Heart right ventricle (tissue), 16 donors: ENCODE data around the gene BLCAP. TPM values are rescaled to one million over a fixed set of nuclear protein-coding genes. Genes with fewer than 3 reads are reported as not detected.

Source experiments
- ATAC-seq, 8 donors: fragments of 200-7000 bp; cut with Tn5 transposase; one replicate each; pipeline ENCODE4 v1.9.1; 2020; ENCODE audit warnings: mild to moderate bottlenecking in 8 of 8, moderate library complexity in 8 of 8, moderate number of reproducible peaks in 1 of 8
- DNase-seq, 2 donors: peaks; one replicate each; pipeline ENCODE4 v3.0.0-alpha.2; 2020
- H3K27ac ChIP-seq, 10 donors: fragments of 200-600 bp; sonication (generic) in 2 of 10; one replicate each; pipeline versions ENCODE4 v1.5.0 to v1.8.0; 2020 to 2022; ENCODE audit warnings: mild to moderate bottlenecking in 3 of 10
- H3K27me3 ChIP-seq, 7 donors: fragments of 200-600 bp; one replicate each; pipeline ENCODE4 v1.8.0; 2021 to 2022; ENCODE audit warnings: mild to moderate bottlenecking in 2 of 7
- H3K36me3 ChIP-seq, 9 donors: fragments of 200-600 bp; sonication (generic) in 1 of 9; one replicate each; pipeline versions ENCODE4 v1.5.0 to v1.8.0; 2020 to 2022; ENCODE audit warnings: mild to moderate bottlenecking in 2 of 9
- H3K4me1 ChIP-seq, 9 donors: fragments of 200-600 bp; sonication (generic) in 1 of 9; one replicate each; pipeline versions ENCODE4 v1.5.0 to v1.8.0; 2020 to 2022; ENCODE audit warnings: mild to moderate bottlenecking in 4 of 9
- H3K4me3 ChIP-seq, 10 donors: fragments of 200-600 bp; sonication (generic) in 2 of 10; one replicate each; pipeline versions ENCODE4 v1.5.0 to v1.8.0; 2020 to 2022; ENCODE audit warnings: mild to moderate bottlenecking in 7 of 10, moderate library complexity in 2 of 10
- H3K9me3 ChIP-seq, 11 donors: fragments of 200-600 bp in 10 of 11; sonication (generic) in 2 of 11; one replicate each; pipeline versions ENCODE4 v1.5.0 to v1.8.0; 2013 to 2022; ENCODE audit warnings: mild to moderate bottlenecking in 2 of 11, control low read depth in 1 of 11, moderate library complexity in 1 of 11
- CTCF ChIP-seq, 9 donors: fragments of 200-600 bp; sonication (generic) in 2 of 9; IDR thresholded peaks; one replicate each; pipeline versions ENCODE4 v1.5.0 to v1.8.0; 2021 to 2022; ENCODE audit warnings: antibody characterized with exemption in 9 of 9, mild to moderate bottlenecking in 5 of 9, moderate library complexity in 1 of 9
- WGBS, 2 donors: extraction: QIAGEN DNeasy Blood & Tissue Kit; methylation state at CpG; one replicate each; pipeline ENCODE4 v1.1.7; 2013; ENCODE audit warnings: inconsistent platforms in 1 of 2; 5-methylcytosine and 5-hydroxymethylcytosine counted together
- intact Hi-C, 10 donors: fragments of 100-400 bp; cut with DNase I; formaldehyde crosslinking; loops; one replicate each; pipeline versions ENCODE4 v1.11.1 to v1.14.2; 2022
- polyA plus RNA-seq, 2 donors: library from polyadenylated mRNA; stranded (reverse); fragments of 200-250 nt; gene quantifications; one replicate each; pipeline ENCODE4 v1.2.3, GENCODE V29; 2013
- total RNA-seq, 10 donors: library from RNA; stranded (reverse); fragmentation: NEBNext Ultra II Directional in 3 of 10; extraction: Animal tissue kit (Norgen Biotek cat#: 25700) in 3 of 10; gene quantifications; one replicate each; pipeline versions ENCODE4 v1.2.1 to v1.2.4, GENCODE V29; 2021 to 2023
- donor health status: Arrhythmogenic right ventricular cardiomyopathy.
- donor health status: ischemic (EF 13 %, LVEDD 7.1; RV severe dilation, severe dysfunction).
- donor health status: healthy with polysubstance abuse.
- donor health status: DM: no; HTN: yes; CAD: no.
- donor health status: DM: no; HTN: no; CAD: no.
- donor health status: ischemic (EF 25% LVEDD 6.9; RV normal size, moderate dysfunction).
- donor health status: ischemic (EF 25% LVEDD 5.7; RV mildly dilated, moderate dysfunction).
- donor health status: healthy.
- donor health status: DM: yes; HTN: yes; CAD: no.
- donor health status: Ischemic cardiomyopathy.
- donor health status: ischemic (EF 35%, LVEDD 5.7; RV mildly dilated, moderate dysfunction).
- donor health status: nonischemic (EF 11% LVEDD 7.7; RV severe dilation, severe dysfunction).
- donor health status: DM: yes; HTN: yes; CAD: no.
- donor health status: PGD.
- donor health status: ischemic (EF 29% LVEDD 5.4; RV normal size, mild dysfunction).
- donor health status: nonischemic (EF 23%, LVEDD 6.1; RV moderate dilation, normal function).

The BLCAP gene
- total and polyA plus RNA-seq, 12 donors: 66.1 to 106 (median 82.9) TPM

GRCh38 chr20:37537505-37537904, 9.8 kb upstream of the BLCAP start:
- intact Hi-C loops: loop anchor here in 3 of 10 donors (2.0 to 10.0 kb wide), 3 partner anchors 153 to 339 kb away; no protein-coding TSS in a partner anchor
- H3K4me1 ChIP-seq: peaks cover 0 to 8% (median 0%) of the 10 kb centered on the region in 9 donors
- no peak overlapping the region for H3K27ac ChIP-seq
- no peak for ATAC-seq
- no peak for TF ChIP-seq CTCF (IDR thresholded peaks at IDR 0.05)
- no peaks in the 10 kb centered on the region for H3K9me3 ChIP-seq
- H3K4me3 ChIP-seq: no peak overlapping the region
- no peak for DNase-seq
- no peaks in the 10 kb centered on the region for H3K27me3 ChIP-seq
- 95 to 97% methylated on average over 1 of the region's 1 CpG for WGBS, 2 donors
- no peaks in the 10 kb centered on the region for H3K36me3 ChIP-seq

GRCh38 chr20:37535443-37536132, 7.9 kb upstream of the BLCAP start:
- ATAC-seq (no peak), DNase-seq (no peak)
- H3K4me3 ChIP-seq: no peak overlapping the region
- no peaks in the 10 kb centered on the region for H3K36me3 ChIP-seq
- no peaks in the 10 kb centered on the region for H3K27me3 ChIP-seq
- TF ChIP-seq CTCF (IDR thresholded peaks at IDR 0.05): no peak
- H3K9me3 ChIP-seq: no peaks in the 10 kb centered on the region
- intact Hi-C loops: loop anchor here in 8 of 10 donors (2.0 to 10.0 kb wide), 9 partner anchors 151 to 343 kb away; no protein-coding TSS in a partner anchor
- 71 to 72% methylated on average over 10 of the region's 10 CpGs for WGBS, 2 donors
- no peak overlapping the region for H3K27ac ChIP-seq
- H3K4me1 ChIP-seq: peaks cover 0 to 8% (median 0%) of the 10 kb centered on the region in 9 donors

- no peaks in the 10 kb centered on the region for H3K27me3 ChIP-seq
- intact Hi-C loops: loop anchor here (1.0 to 10.0 kb wide), 16 partner anchors 147 to 342 kb away; partner anchors contain the start of gene MANBAL (in 1 of the 10)
- peak; percentile 78 to 92 (median 88) for TF ChIP-seq CTCF (IDR thresholded peaks at IDR 0.05)
- 67 to 72% methylated on average over 6 of the region's 6 CpGs for WGBS, 2 donors
- no peak overlapping the region for H3K27ac ChIP-seq
- ATAC-seq (peak; percentile 81 to 92 (median 86)), DNase-seq (peak in 1 of 2 donors; percentile 64)
- H3K9me3 ChIP-seq: no peaks in the 10 kb centered on the region
- H3K36me3 ChIP-seq: no peaks in the 10 kb centered on the region
- peaks cover 0 to 8% (median 0%) of the 10 kb centered on the region in 9 donors for H3K4me1 ChIP-seq
- H3K4me3 ChIP-seq: no peak overlapping the region
These were observed 6.9 kb upstream of the BLCAP start for GRCh38 chr20:37534401-37535157.

- H3K4me1 ChIP-seq: peaks cover 0 to 14% (median 5%) of the 10 kb centered on the region in 9 donors
- H3K9me3 ChIP-seq: no peaks in the 10 kb centered on the region
- TF ChIP-seq CTCF (IDR thresholded peaks at IDR 0.05): no peak
- ATAC-seq: no peak
- WGBS, 2 donors: 83 to 84% methylated on average over 2 of the region's 2 CpGs
- no peaks in the 10 kb centered on the region for H3K36me3 ChIP-seq
- intact Hi-C loops: loop anchor here in 9 of 10 donors (5.0 to 10.0 kb wide), 7 partner anchors 146 to 336 kb away; partner anchors contain the start of gene MANBAL (in 1 of the 9)
- DNase-seq: no peak
- no peak overlapping the region for H3K27ac ChIP-seq
- no peak overlapping the region for H3K4me3 ChIP-seq
- H3K27me3 ChIP-seq: no peaks in the 10 kb centered on the region
These were observed 5.6 kb upstream of the BLCAP start for GRCh38 chr20:37533154-37533715.
